Esophagus muscularis mucosa (tissue), 4 donors: ENCODE measurements around the gene SOCS7. TPM values are rescaled to one million over a fixed set of nuclear protein-coding genes. Genes with fewer than 3 reads are reported as not detected.

Experiments used
- DNase-seq: peaks from one replicate; pipeline ENCODE4 v3.0.0-alpha.2; 2017; ENCODE audit errors: extremely low spot score
- H3K27ac ChIP-seq, 4 donors: fragments of 200-600 bp; sonication (generic); replicated peaks in 1 of 4; 1 replicate in 3 of 4; 2 replicates in 1 of 4; pipeline ENCODE4 v1.5.1; 2016 to 2019; ENCODE audit warnings: mild to moderate bottlenecking in 1 of 4
- H3K27me3 ChIP-seq, 4 donors: fragments of 200-600 bp; sonication (generic); one replicate each; pipeline versions ENCODE4 v1.5.1 to v1.6.0; 2016 to 2019
- H3K36me3 ChIP-seq, 4 donors: fragments of 200-600 bp; sonication (generic); one replicate each; pipeline ENCODE4 v1.5.1; 2016 to 2019
- H3K4me1 ChIP-seq, 4 donors: fragments of 200-600 bp; sonication (generic); one replicate each; pipeline ENCODE4 v1.5.1; 2016 to 2019
- H3K4me3 ChIP-seq, 4 donors: fragments of 200-600 bp; sonication (generic); 1 replicate in 2 of 4; 2 replicates in 2 of 4; pipeline ENCODE4 v1.5.1; 2016 to 2019; ENCODE audit warnings: mild to moderate bottlenecking in 4 of 4, moderate library complexity in 1 of 4
- H3K9me3 ChIP-seq, 4 donors: fragments of 200-600 bp; sonication (generic); 1 replicate in 3 of 4; 2 replicates in 1 of 4; pipeline ENCODE4 v1.5.1; 2016 to 2019
- CTCF ChIP-seq, 3 experiments: fragments of 200-600 bp in 2 of 3; fragments of 450-650 bp in 1 of 3; sonication (generic) in 2 of 3; IDR thresholded peaks; one replicate each; pipeline ENCODE4 v1.5.1; 2017 to 2019; ENCODE audit warnings: antibody characterized with exemption in 3 of 3, mild to moderate bottlenecking in 2 of 3, moderate library complexity in 1 of 3
- EP300 ChIP-seq: sonication (generic); formaldehyde crosslinking; IDR thresholded peaks from one replicate; pipeline ENCODE4 v1.6.1; 2017; ENCODE audit warnings: antibody characterized with exemption
- POLR2A ChIP-seq: fragments of 450-650 bp; IDR thresholded peaks from one replicate; pipeline ENCODE4 v1.6.1; 2017; ENCODE audit warnings: antibody characterized with exemption, moderate library complexity, mild to moderate bottlenecking, low read depth
- POLR2AphosphoS5 ChIP-seq, 2 donors: sonication (generic); formaldehyde crosslinking; IDR thresholded peaks; one replicate each; pipeline ENCODE4 v1.6.1; 2017; ENCODE audit warnings: antibody characterized with exemption in 2 of 2
- WGBS: methylation state at CpG from one replicate; pipeline ENCODE4 v1.1.5; 2018; 5-methylcytosine and 5-hydroxymethylcytosine counted together
- intact Hi-C: fragments of 100-400 bp; cut with DNase I; formaldehyde crosslinking; loops from one replicate; pipeline ENCODE4 v1.15.1; 2023
- total RNA-seq, 4 donors: library from RNA; depleted of rRNA; stranded (reverse); fragments of >200 nt; gene quantifications; one replicate each; pipeline versions ENCODE4 v1.1.0 to v1.2.1, GENCODE V29; 2016

SOCS7 gene
- total RNA-seq, 4 donors from 2014 or later = 11.2 to 18.9 (median 13.5) TPM

- H3K36me3 ChIP-seq = no peaks in the 10 kb centered on the region
- H3K4me3 ChIP-seq = peak overlapping the region in 2 of 4 donors; percentile 7 to 23
- intact Hi-C loops = no loop called here
- TF ChIP-seq POLR2AphosphoS5 (IDR thresholded peaks at IDR 0.05) (no peak), EP300 (no peak), POLR2A (no peak), CTCF (IDR thresholded peaks at IDR 0.05) (no peak)
- no peak for DNase-seq
- 55% methylated on average over 10 of the region's 22 CpGs for WGBS
- H3K27me3 ChIP-seq = peaks cover 0 to 29% (median 0%) of the 10 kb centered on the region in 4 donors
- H3K27ac ChIP-seq = peak overlapping the region in 1 of 4 donors; percentile 19
- H3K4me1 ChIP-seq = peaks cover 29 to 39% (median 36%) of the 10 kb centered on the region in 4 donors
- H3K9me3 ChIP-seq = no peaks in the 10 kb centered on the region
These were observed 63.9 kb downstream of the SOCS7 start for GRCh38 chr17:38415250-38416194.

- H3K27ac ChIP-seq = no peak overlapping the region
- no peaks in the 10 kb centered on the region for H3K36me3 ChIP-seq
- 87% methylated on average over 1 of the region's 1 CpG for WGBS
- intact Hi-C loops = no loop called here
- no peak overlapping the region for H3K4me3 ChIP-seq
- no peaks in the 10 kb centered on the region for H3K9me3 ChIP-seq
- H3K27me3 ChIP-seq = peaks cover 0 to 29% (median 0%) of the 10 kb centered on the region in 4 donors
- no peak for TF ChIP-seq EP300
- TF ChIP-seq CTCF (IDR thresholded peaks at IDR 0.05) = no peak
- DNase-seq = no peak
- H3K4me1 ChIP-seq = peaks cover 42 to 52% (median 49%) of the 10 kb centered on the region in 4 donors
These were observed 65.2 kb downstream of the SOCS7 start for GRCh38 chr17:38416840-38417209.

- 76% methylated on average over 5 of the region's 11 CpGs for WGBS
- TF ChIP-seq POLR2AphosphoS5 (IDR thresholded peaks at IDR 0.05) = no peak
- TF ChIP-seq EP300 = no peak
- TF ChIP-seq CTCF (IDR thresholded peaks at IDR 0.05) = no peak
- no peak for TF ChIP-seq POLR2A
- intact Hi-C loops = no loop called here
- Histone ChIP-seq H3K36me3 (no peaks in the 10 kb centered on the region), H3K27ac (no peak overlapping the region), H3K4me3 (no peak overlapping the region), H3K4me1 (peaks cover 45 to 58% (median 55%) of the 10 kb centered on the region in 4 donors), H3K9me3 (no peaks in the 10 kb centered on the region), H3K27me3 (peaks cover 0 to 29% (median 0%) of the 10 kb centered on the region in 4 donors)
- DNase-seq = no peak
These were observed 65.7 kb downstream of the SOCS7 start for GRCh38 chr17:38417210-38417951.

GRCh38 chr17:38418062-38418692 is 66.5 kb downstream of the SOCS7 start:
- TF ChIP-seq CTCF (IDR thresholded peaks at IDR 0.05) (no peak), POLR2AphosphoS5 (IDR thresholded peaks at IDR 0.05) (no peak), POLR2A (no peak), EP300 (no peak)
- peaks cover 45 to 64% (median 62%) of the 10 kb centered on the region in 4 donors for H3K4me1 ChIP-seq
- WGBS = 83% methylated on average over 1 of the region's 7 CpGs
- H3K27ac ChIP-seq = no peak overlapping the region
- DNase-seq = no peak
- no peaks in the 10 kb centered on the region for H3K9me3 ChIP-seq
- intact Hi-C loops = no loop called here
- H3K36me3 ChIP-seq = no peaks in the 10 kb centered on the region
- peak overlapping the region; percentile 52 to 63 (median 58) for H3K4me3 ChIP-seq
- peaks cover 0 to 29% (median 0%) of the 10 kb centered on the region in 4 donors for H3K27me3 ChIP-seq
